CD4-positive, CD25-positive, alpha-beta regulatory T cell (primary cell): Measurements from ENCODE around the gene DRD2. TPM values are rescaled to one million over a fixed set of nuclear protein-coding genes. Genes with fewer than 3 reads are reported as not detected.

Source experiments
- ATAC-seq, 2 donors: fragments of 150-1000 bp; cut with Tn5 transposase; one replicate each; pipeline ENCODE4 v1.10.0; 2021; ENCODE audit warnings: low read depth in 2 of 2, moderate number of reproducible peaks in 2 of 2, moderate library complexity in 1 of 2
- DNase-seq, 3 donors: peaks; one replicate each; pipeline versions ENCODE4 v3.0.0 to v3.0.0-alpha.2; 2012 to 2022; ENCODE audit warnings: mixed read lengths in 1 of 3
- H3K27ac ChIP-seq: one replicate; pipeline ENCODE4 v1.7.0; 2013; ENCODE audit warnings: mild to moderate bottlenecking, low read length; ENCODE audit not compliant: insufficient read depth, poor library complexity, severe bottlenecking
- H3K27me3 ChIP-seq: one replicate; pipeline ENCODE4 v1.7.0; 2013; ENCODE audit warnings: low read length; ENCODE audit not compliant: control insufficient read depth, insufficient read depth
- H3K36me3 ChIP-seq: one replicate; pipeline ENCODE4 v1.7.0; 2013; ENCODE audit warnings: mild to moderate bottlenecking, low read length, moderate library complexity; ENCODE audit not compliant: control insufficient read depth, insufficient read depth
- H3K4me1 ChIP-seq: 2 replicates; pipeline ENCODE4 v1.7.0; 2013; ENCODE audit warnings: mild to moderate bottlenecking, low read length; ENCODE audit not compliant: insufficient read depth, control insufficient read depth, poor library complexity, severe bottlenecking
- H3K4me3 ChIP-seq: one replicate; pipeline ENCODE4 v1.7.0; 2013; ENCODE audit warnings: low read depth, mild to moderate bottlenecking, low read length, moderate library complexity
- H3K9me3 ChIP-seq, 2 experiments: 1 replicate in 1 of 2; 2 replicates in 1 of 2; pipeline ENCODE4 v1.7.0; 2013; ENCODE audit warnings: low read length in 2 of 2, mild to moderate bottlenecking in 1 of 2, moderate library complexity in 1 of 2; ENCODE audit not compliant: control insufficient read depth in 2 of 2
- H3K27ac Mint-ChIP-seq, 3 donors: one replicate each; pipeline ENCODE4 v1.8.0; 2020 to 2022; ENCODE audit warnings: mild to moderate bottlenecking in 3 of 3, mixed read lengths in 3 of 3, moderate library complexity in 2 of 3
- H3K27me3 Mint-ChIP-seq: one replicate; pipeline ENCODE4 v1.8.0; 2022; ENCODE audit warnings: mild to moderate bottlenecking, mixed read lengths
- H3K36me3 Mint-ChIP-seq: one replicate; pipeline ENCODE4 v1.8.0; 2020; ENCODE audit warnings: mixed read lengths
- H3K4me1 Mint-ChIP-seq, 4 donors: one replicate each; pipeline ENCODE4 v1.8.0; 2020 to 2022; ENCODE audit warnings: mixed read lengths in 4 of 4, mild to moderate bottlenecking in 1 of 4
- H3K4me3 Mint-ChIP-seq, 4 donors: one replicate each; pipeline ENCODE4 v1.8.0; 2020 to 2022; ENCODE audit warnings: mild to moderate bottlenecking in 4 of 4, mixed read lengths in 4 of 4, moderate library complexity in 3 of 4
- H3K9me3 Mint-ChIP-seq, 7 donors: one replicate each; pipeline ENCODE4 v1.8.0; 2020 to 2022; ENCODE audit warnings: mixed read lengths in 7 of 7, mild to moderate bottlenecking in 3 of 7, moderate library complexity in 2 of 7
- polyA plus RNA-seq, 4 donors: library from polyadenylated mRNA; unstranded; fragments of 300-500 nt; fragmentation: Illumina TruSeq; gene quantifications; one replicate each; pipeline ENCODE4 v1.2.3, GENCODE V29; 2021
- total RNA-seq: library from RNA; stranded (reverse); gene quantifications from one replicate; pipeline ENCODE4 v1.2.3, GENCODE V29; 2022

The DRD2 gene
- total and polyA plus RNA-seq, 5 donors from 2014 or later = 0.11 TPM; not detected in 4

- Histone ChIP-seq H3K27me3 (peaks cover 3% of the 10 kb centered on the region), H3K36me3 (no peaks in the 10 kb centered on the region), H3K4me3 (no peak overlapping the region), H3K4me1 (no peaks in the 10 kb centered on the region), H3K27ac (no peak overlapping the region), H3K9me3 (no peaks in the 10 kb centered on the region)
- DNase-seq (no peak), ATAC-seq (no peak)
- H3K4me1 Mint-ChIP-seq = no peaks in the 10 kb centered on the region
- no peak overlapping the region for H3K4me3 Mint-ChIP-seq
- peaks cover 0 to 2% (median 0%) of the 10 kb centered on the region in 7 donors for H3K9me3 Mint-ChIP-seq
- H3K27me3 Mint-ChIP-seq = peaks cover 20% of the 10 kb centered on the region
- H3K36me3 Mint-ChIP-seq = no peaks in the 10 kb centered on the region
- H3K27ac Mint-ChIP-seq = no peak overlapping the region
Observed at GRCh38 chr11:113497066-113497910, 22.1 kb upstream of the DRD2 start.

GRCh38 chr11:113496026-113496651 is 20.9 kb upstream of the DRD2 start:
- H3K9me3 ChIP-seq = no peaks in the 10 kb centered on the region
- no peak overlapping the region for H3K27ac ChIP-seq
- peaks cover 0 to 2% (median 0%) of the 10 kb centered on the region in 7 donors for H3K9me3 Mint-ChIP-seq
- H3K36me3 Mint-ChIP-seq = no peaks in the 10 kb centered on the region
- no peaks in the 10 kb centered on the region for H3K36me3 ChIP-seq
- peaks cover 12% of the 10 kb centered on the region for H3K27me3 Mint-ChIP-seq
- ATAC-seq = peak in 1 of 2 donors; percentile 25
- no peak overlapping the region for H3K27ac Mint-ChIP-seq
- no peaks in the 10 kb centered on the region for H3K27me3 ChIP-seq
- no peak overlapping the region for H3K4me3 Mint-ChIP-seq
- no peaks in the 10 kb centered on the region for H3K4me1 ChIP-seq
- H3K4me3 ChIP-seq = no peak overlapping the region
- DNase-seq = no peak
- no peaks in the 10 kb centered on the region for H3K4me1 Mint-ChIP-seq

DNA sequence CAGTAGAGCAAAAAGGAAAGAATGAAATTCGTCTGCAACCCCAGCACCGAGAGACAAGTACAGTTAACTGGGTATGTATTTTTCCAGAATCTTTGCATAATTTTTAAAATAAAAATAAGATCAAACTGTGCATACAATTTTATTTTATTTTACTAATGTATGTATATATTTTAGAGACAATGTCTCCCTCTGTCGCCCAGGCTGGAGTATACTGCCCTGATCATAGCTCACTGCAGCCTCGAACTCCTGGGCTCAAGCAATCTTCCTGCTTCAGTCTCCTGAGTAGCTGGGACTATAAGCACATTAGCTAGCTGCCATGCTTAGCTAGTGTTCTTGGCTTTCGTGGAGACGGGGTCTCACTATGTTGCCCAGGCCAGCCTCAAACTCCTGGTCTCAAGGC is 18.8 kb upstream of the DRD2 start:
- Mint-ChIP-seq H3K9me3 (no peaks in the 10 kb centered on the region), H3K4me1 (no peaks in the 10 kb centered on the region), H3K27ac (no peak overlapping the region), H3K4me3 (no peak overlapping the region), H3K36me3 (no peaks in the 10 kb centered on the region), H3K27me3 (peaks cover 6% of the 10 kb centered on the region)
- ATAC-seq = no peak
- no peaks in the 10 kb centered on the region for H3K9me3 ChIP-seq
- no peak overlapping the region for H3K4me3 ChIP-seq
- no peaks in the 10 kb centered on the region for H3K36me3 ChIP-seq
- no peaks in the 10 kb centered on the region for H3K27me3 ChIP-seq
- no peaks in the 10 kb centered on the region for H3K4me1 ChIP-seq
- no peak for DNase-seq
- H3K27ac ChIP-seq = no peak overlapping the region

GRCh38 chr11:113493206-113493605 is 18.0 kb upstream of the DRD2 start:
- Mint-ChIP-seq H3K4me1 (no peaks in the 10 kb centered on the region), H3K4me3 (no peak overlapping the region), H3K27ac (no peak overlapping the region), H3K36me3 (no peaks in the 10 kb centered on the region), H3K27me3 (peaks cover 6% of the 10 kb centered on the region), H3K9me3 (no peaks in the 10 kb centered on the region)
- no peak for DNase-seq
- H3K4me1 ChIP-seq = no peaks in the 10 kb centered on the region
- H3K27ac ChIP-seq = no peak overlapping the region
- H3K4me3 ChIP-seq = no peak overlapping the region
- H3K36me3 ChIP-seq = no peaks in the 10 kb centered on the region
- H3K9me3 ChIP-seq = no peaks in the 10 kb centered on the region
- ATAC-seq = no peak
- H3K27me3 ChIP-seq = no peaks in the 10 kb centered on the region

- Mint-ChIP-seq H3K27me3 (peaks cover 6% of the 10 kb centered on the region), H3K9me3 (no peaks in the 10 kb centered on the region), H3K36me3 (no peaks in the 10 kb centered on the region), H3K4me3 (no peak overlapping the region), H3K27ac (no peak overlapping the region), H3K4me1 (no peaks in the 10 kb centered on the region)
- H3K27ac ChIP-seq = no peak overlapping the region
- no peak for ATAC-seq
- no peaks in the 10 kb centered on the region for H3K9me3 ChIP-seq
- no peak for DNase-seq
- H3K4me3 ChIP-seq = no peak overlapping the region
- no peaks in the 10 kb centered on the region for H3K27me3 ChIP-seq
- H3K36me3 ChIP-seq = no peaks in the 10 kb centered on the region
- H3K4me1 ChIP-seq = no peaks in the 10 kb centered on the region
Observed at GRCh38 chr11:113488931-113489351, 13.7 kb upstream of the DRD2 start.

GRCh38 chr11:113487622-113488021 is 12.4 kb upstream of the DRD2 start:
- no peaks in the 10 kb centered on the region for H3K36me3 ChIP-seq

DNA sequence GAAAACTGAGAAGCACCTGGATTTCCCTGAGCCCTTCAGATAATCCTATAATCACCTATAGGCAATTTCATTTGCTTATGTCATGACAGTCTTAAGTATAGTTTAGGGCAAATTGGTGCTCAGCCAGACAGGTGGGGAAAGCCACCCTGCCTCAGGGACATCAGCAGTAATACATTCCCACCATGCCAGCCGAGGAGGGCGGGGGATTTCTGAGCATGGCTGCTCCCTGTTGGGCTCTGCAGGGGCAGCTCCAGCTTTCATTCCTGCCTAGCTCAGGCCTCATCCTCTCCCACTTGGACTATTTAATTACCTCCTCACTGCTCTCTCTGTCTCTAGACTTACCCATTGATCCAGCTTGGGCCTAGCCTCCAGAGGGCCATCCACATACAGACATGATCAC is 9.0 kb upstream of the DRD2 start:
- no peaks in the 10 kb centered on the region for H3K36me3 Mint-ChIP-seq
- Histone ChIP-seq H3K4me1 (no peaks in the 10 kb centered on the region), H3K27ac (no peak overlapping the region), H3K4me3 (no peak overlapping the region), H3K9me3 (no peaks in the 10 kb centered on the region), H3K27me3 (peaks cover 4% of the 10 kb centered on the region), H3K36me3 (no peaks in the 10 kb centered on the region)
- no peak overlapping the region for H3K4me3 Mint-ChIP-seq
- no peaks in the 10 kb centered on the region for H3K4me1 Mint-ChIP-seq
- no peak overlapping the region for H3K27ac Mint-ChIP-seq
- ATAC-seq = no peak
- no peak for DNase-seq
- peaks cover 0 to 7% (median 0%) of the 10 kb centered on the region in 7 donors for H3K9me3 Mint-ChIP-seq
- peaks cover 17% of the 10 kb centered on the region for H3K27me3 Mint-ChIP-seq

More at GRCh38 chr11:113487622-113488021, 12.4 kb upstream of the DRD2 start:
- no peak overlapping the region for H3K4me3 ChIP-seq
- DNase-seq (no peak), ATAC-seq (no peak)
- no peaks in the 10 kb centered on the region for H3K4me1 ChIP-seq
- H3K36me3 Mint-ChIP-seq = no peaks in the 10 kb centered on the region
- H3K27me3 Mint-ChIP-seq = peaks cover 10% of the 10 kb centered on the region
- H3K27me3 ChIP-seq = no peaks in the 10 kb centered on the region
- H3K4me1 Mint-ChIP-seq = no peaks in the 10 kb centered on the region
- H3K4me3 Mint-ChIP-seq = no peak overlapping the region
- no peaks in the 10 kb centered on the region for H3K9me3 ChIP-seq
- no peak overlapping the region for H3K27ac ChIP-seq
- no peaks in the 10 kb centered on the region for H3K9me3 Mint-ChIP-seq
- no peak overlapping the region for H3K27ac Mint-ChIP-seq
